MM.1S (cell line): Measurements from ENCODE around the gene POTEI.
"Not testable (repeated sequence)": the region's sequence is repeated elsewhere in the genome, so short reads cannot be mapped to it uniquely, and the experiment has no call there.

Experiments
- CTCF ChIP-seq: fragments of 300-600 bp; sonication (generic); IDR thresholded peaks from 2 replicates; pipeline ENCODE4 v1.5.1; 2016; ENCODE audit warnings: antibody characterized with exemption, low read length, mixed read lengths
- EZH2 ChIP-seq: fragments of 300-600 bp; sonication (generic); optimal IDR thresholded peaks from 2 replicates; pipeline ENCODE3; 2017; ENCODE audit warnings: low read depth, mild to moderate bottlenecking, antibody characterized with exemption, low read length, mixed read lengths

- TF ChIP-seq CTCF, EZH2: not testable (repeated sequence)
Observed at GRCh38 chr2:130510807-130511746, 1.9 kb upstream of the POTEI start.
